Thymus (tissue), 11 donors: ENCODE data around the gene TGFBR2. TPM values are rescaled to one million over a fixed set of nuclear protein-coding genes. Genes with fewer than 3 reads are reported as not detected.
A peak's percentile ranks its signal among the peaks of the same experiment; 100 is the strongest.
"Not testable (repeated sequence)": the region's sequence is repeated elsewhere in the genome, so short reads cannot be mapped to it uniquely, and the experiment has no call there.

Source experiments
- DNase-seq, 9 donors: peaks; one replicate each; pipeline ENCODE4 v3.0.0-alpha.2; 2013; ENCODE audit warnings: low spot score in 9 of 9, low read depth in 6 of 9, missing footprints in 1 of 9
- H3K27ac ChIP-seq, 2 donors: one replicate each; pipeline ENCODE4 v1.5.1; 2013; ENCODE audit warnings: control low read depth in 1 of 2, low read depth in 1 of 2, low read length in 1 of 2, mild to moderate bottlenecking in 1 of 2, moderate library complexity in 1 of 2
- H3K27me3 ChIP-seq, 2 donors: one replicate each; pipeline ENCODE4 v1.5.1; 2013; ENCODE audit warnings: low read length in 1 of 2; ENCODE audit not compliant: control insufficient read depth in 2 of 2, insufficient read depth in 1 of 2
- H3K36me3 ChIP-seq, 2 donors: one replicate each; pipeline ENCODE4 v1.5.1; 2013; ENCODE audit warnings: low read length in 1 of 2, mild to moderate bottlenecking in 1 of 2, moderate library complexity in 1 of 2; ENCODE audit not compliant: control insufficient read depth in 2 of 2, insufficient read depth in 2 of 2
- H3K4me1 ChIP-seq, 2 donors: one replicate each; pipeline ENCODE4 v1.5.1; 2013; ENCODE audit warnings: low read length in 2 of 2; ENCODE audit not compliant: control insufficient read depth in 2 of 2, insufficient read depth in 2 of 2
- H3K4me3 ChIP-seq, 2 donors: one replicate each; pipeline ENCODE4 v1.5.1; 2013; ENCODE audit warnings: low read length in 2 of 2, control low read depth in 1 of 2, mild to moderate bottlenecking in 1 of 2
- H3K9me3 ChIP-seq, 2 donors: one replicate each; pipeline ENCODE4 v1.5.1; 2013; ENCODE audit warnings: low read length in 1 of 2, mild to moderate bottlenecking in 1 of 2; ENCODE audit not compliant: control insufficient read depth in 2 of 2, insufficient read depth in 1 of 2
- WGBS: extraction: QIAGEN DNeasy Blood & Tissue Kit; methylation state at CpG from one replicate; pipeline ENCODE4 v1.1.7; 2013; 5-methylcytosine and 5-hydroxymethylcytosine counted together
- polyA plus RNA-seq: library from polyadenylated mRNA; stranded (reverse); fragments of 200-250 nt; gene quantifications from one replicate; pipeline ENCODE4 v1.2.3, GENCODE V29; 2013
- total RNA-seq: library from RNA; stranded (reverse); fragments of 120-200 nt; gene quantifications from one replicate; pipeline ENCODE4 v1.2.4, GENCODE V29; 2013
- donor health status: healthy.

The TGFBR2 gene
- total and polyA plus RNA-seq, 2 donors, result 41.0 to 51.3 TPM

GRCh38 chr3:30668051-30668609 is 61.7 kb downstream of the TGFBR2 start:
- Histone ChIP-seq H3K4me1 (peaks cover 12 to 34% of the 10 kb centered on the region in 2 donors), H3K36me3 (peaks cover 19 to 39% of the 10 kb centered on the region in 2 donors), H3K27me3 (no peaks in the 10 kb centered on the region), H3K9me3 (no peaks in the 10 kb centered on the region), H3K4me3 (no peak overlapping the region), H3K27ac (peak overlapping the region in 1 of 2 donors; percentile 72)
- WGBS, result 91% methylated on average over 5 of the region's 5 CpGs
- DNase-seq, result no peak

GRCh38 chr3:30669360-30669934 is 63.0 kb downstream of the TGFBR2 start:
- not testable (repeated sequence) for H3K9me3 ChIP-seq, H3K27me3 ChIP-seq, DNase-seq, H3K4me3 ChIP-seq, H3K27ac ChIP-seq
- H3K36me3 ChIP-seq, result peaks cover 21 to 50% of the 10 kb centered on the region in 2 donors
- WGBS, result 98% methylated on average over 7 of the region's 7 CpGs
- peaks cover 12 to 28% of the 10 kb centered on the region in 2 donors for H3K4me1 ChIP-seq

- no peaks in the 10 kb centered on the region for H3K27me3 ChIP-seq
- peaks cover 28 to 57% of the 10 kb centered on the region in 2 donors for H3K36me3 ChIP-seq
- no peak for DNase-seq
- no peak overlapping the region for H3K27ac ChIP-seq
- H3K9me3 ChIP-seq, result no peaks in the 10 kb centered on the region
- H3K4me1 ChIP-seq, result peaks cover 7 to 21% of the 10 kb centered on the region in 2 donors
- H3K4me3 ChIP-seq, result no peak overlapping the region
Measured at GRCh38 chr3:30670292-30670691, 63.9 kb downstream of the TGFBR2 start.

GRCh38 chr3:30671527-30672286 is 65.3 kb downstream of the TGFBR2 start:
- peaks cover 29 to 65% of the 10 kb centered on the region in 2 donors for H3K36me3 ChIP-seq
- H3K4me1 ChIP-seq, result peaks cover 2 to 11% of the 10 kb centered on the region in 2 donors
- H3K27ac ChIP-seq, result no peak overlapping the region
- DNase-seq, result no peak
- no peak overlapping the region for H3K4me3 ChIP-seq
- H3K9me3 ChIP-seq, result no peaks in the 10 kb centered on the region
- H3K27me3 ChIP-seq, result no peaks in the 10 kb centered on the region
- WGBS, result 98% methylated on average over 20 of the region's 20 CpGs

GRCh38 chr3:30672287-30672735 is 65.9 kb downstream of the TGFBR2 start:
- H3K9me3 ChIP-seq, result no peaks in the 10 kb centered on the region
- H3K27me3 ChIP-seq, result no peaks in the 10 kb centered on the region
- H3K36me3 ChIP-seq, result peaks cover 31 to 71% of the 10 kb centered on the region in 2 donors
- no peak overlapping the region for H3K4me3 ChIP-seq
- no peak overlapping the region for H3K27ac ChIP-seq
- DNase-seq, result no peak
- peaks cover 0 to 5% of the 10 kb centered on the region in 2 donors for H3K4me1 ChIP-seq
- WGBS, result 97% methylated on average over 4 of the region's 4 CpGs

GRCh38 chr3:30672959-30673358 is 66.6 kb downstream of the TGFBR2 start:
- no peaks in the 10 kb centered on the region for H3K9me3 ChIP-seq
- no peaks in the 10 kb centered on the region for H3K27me3 ChIP-seq
- H3K36me3 ChIP-seq, result peaks cover 34 to 77% of the 10 kb centered on the region in 2 donors
- DNase-seq, result no peak
- 97% methylated on average over 4 of the region's 4 CpGs for WGBS
- no peak overlapping the region for H3K27ac ChIP-seq
- H3K4me3 ChIP-seq, result no peak overlapping the region
- H3K4me1 ChIP-seq, result peaks cover 0 to 5% of the 10 kb centered on the region in 2 donors

GRCh38 chr3:30673425-30674341 is 67.3 kb downstream of the TGFBR2 start:
- peaks cover 37 to 80% of the 10 kb centered on the region in 2 donors for H3K36me3 ChIP-seq
- WGBS, result 98% methylated on average over 6 of the region's 6 CpGs
- no peak overlapping the region for H3K4me3 ChIP-seq
- H3K9me3 ChIP-seq, result no peaks in the 10 kb centered on the region
- peaks cover 0 to 5% of the 10 kb centered on the region in 2 donors for H3K4me1 ChIP-seq
- DNase-seq, result no peak
- no peak overlapping the region for H3K27ac ChIP-seq
- H3K27me3 ChIP-seq, result no peaks in the 10 kb centered on the region

GRCh38 chr3:30675006-30675405 is 68.6 kb downstream of the TGFBR2 start:
- Histone ChIP-seq H3K27ac (no peak overlapping the region), H3K27me3 (no peaks in the 10 kb centered on the region), H3K4me3 (no peak overlapping the region), H3K9me3 (no peaks in the 10 kb centered on the region), H3K36me3 (peaks cover 37 to 85% of the 10 kb centered on the region in 2 donors), H3K4me1 (peaks cover 0 to 5% of the 10 kb centered on the region in 2 donors)
- DNase-seq, result no peak
- WGBS, result 100% methylated on average over 2 of the region's 2 CpGs
